Erythroblast (primary cell): ENCODE results near the gene DPP9.

Source experiments
- GATA1 ChIP-seq: IDR thresholded peaks from 2 replicates; pipeline ENCODE4 v1.6.1; 2011; ENCODE audit warnings: low read depth, mild to moderate bottlenecking, control low read depth, low read length, moderate library complexity
- POLR2A ChIP-seq: IDR thresholded peaks from 2 replicates; pipeline ENCODE4 v1.6.1; 2011; ENCODE audit warnings: mild to moderate bottlenecking, low read length

- TF ChIP-seq POLR2A (no peak), GATA1 (no peak)
Measured at GRCh38 chr19:4719499-4719866, 4.2 kb downstream of the DPP9 start.
